ENCODE data around the gene SPAG17.

The SPAG17 gene

GRCh38 chr1:117919376-117919775, 265.7 kb downstream of the SPAG17 start:
- H3K27ac ChIP-seq, result no peak overlapping the region
- no peak for TF ChIP-seq CTCF (conservative IDR thresholded peaks at IDR 0.05)

- H3K27ac ChIP-seq, result no peak overlapping the region
- no peak for TF ChIP-seq CTCF (conservative IDR thresholded peaks at IDR 0.05)
Measured at GRCh38 chr1:117911051-117911450, 274.0 kb downstream of the SPAG17 start.

- TF ChIP-seq CTCF (conservative IDR thresholded peaks at IDR 0.05), result no peak
- H3K27ac ChIP-seq, result no peak overlapping the region
Measured at GRCh38 chr1:117905019-117905418, 280.0 kb downstream of the SPAG17 start.

- H3K27ac ChIP-seq, result no peak overlapping the region
- no peak for TF ChIP-seq CTCF (conservative IDR thresholded peaks at IDR 0.05)
Measured at GRCh38 chr1:117904485-117904884, 280.5 kb downstream of the SPAG17 start.

Data from VCaP (cell line).